ENCODE measurements around the gene ZFYVE27.
A peak's percentile ranks its signal among the peaks of the same experiment; 100 is the strongest.
"Not testable (repeated sequence)": the region's sequence is repeated elsewhere in the genome, so short reads cannot be mapped to it uniquely, and the experiment has no call there.

The ZFYVE27 gene, protein sequence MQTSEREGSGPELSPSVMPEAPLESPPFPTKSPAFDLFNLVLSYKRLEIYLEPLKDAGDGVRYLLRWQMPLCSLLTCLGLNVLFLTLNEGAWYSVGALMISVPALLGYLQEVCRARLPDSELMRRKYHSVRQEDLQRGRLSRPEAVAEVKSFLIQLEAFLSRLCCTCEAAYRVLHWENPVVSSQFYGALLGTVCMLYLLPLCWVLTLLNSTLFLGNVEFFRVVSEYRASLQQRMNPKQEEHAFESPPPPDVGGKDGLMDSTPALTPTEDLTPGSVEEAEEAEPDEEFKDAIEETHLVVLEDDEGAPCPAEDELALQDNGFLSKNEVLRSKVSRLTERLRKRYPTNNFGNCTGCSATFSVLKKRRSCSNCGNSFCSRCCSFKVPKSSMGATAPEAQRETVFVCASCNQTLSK

DNA sequence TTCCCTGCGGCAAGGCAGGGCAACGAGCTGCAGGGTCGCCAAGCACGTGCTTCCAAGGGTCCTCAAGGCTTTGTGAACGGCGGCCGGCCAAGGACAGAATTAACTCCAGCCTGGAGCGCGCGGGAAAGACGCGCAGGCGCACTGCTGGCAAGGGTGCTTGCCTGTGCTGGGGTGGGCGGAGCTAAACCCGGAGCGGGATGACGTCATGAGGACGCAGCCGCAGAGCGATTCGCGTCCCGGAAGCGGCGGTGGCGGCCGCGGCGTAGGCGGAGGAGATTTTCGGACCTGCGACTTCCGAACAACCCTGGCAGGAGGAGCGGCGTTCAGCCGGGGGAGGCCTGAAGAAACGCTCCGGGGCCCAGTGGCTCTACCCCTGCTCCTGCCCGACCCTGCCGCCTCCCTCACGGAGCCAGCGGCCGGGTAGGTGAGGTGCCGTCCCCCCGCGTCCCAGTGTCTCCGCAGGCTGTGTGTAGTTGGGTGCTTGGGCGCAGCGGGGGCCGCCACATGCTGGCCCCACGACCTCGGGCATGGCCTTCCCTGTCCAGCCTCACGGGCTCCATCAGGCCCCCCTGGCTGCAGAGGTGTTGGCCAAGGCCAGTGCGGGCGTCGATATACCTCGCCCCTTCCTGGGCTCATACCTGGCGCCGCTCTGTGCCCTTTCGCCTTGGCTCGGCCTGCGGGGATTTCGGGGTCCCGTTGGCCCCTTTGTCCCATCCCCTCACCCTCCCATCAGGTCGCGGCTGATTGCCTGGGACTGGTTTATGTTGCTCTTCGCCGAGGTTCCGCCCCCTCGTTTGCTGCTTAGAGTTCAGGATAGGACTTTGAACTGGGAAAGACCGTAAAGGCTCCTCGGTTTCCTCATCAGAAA lies at the start of gene ZFYVE27:
TSS of gene ZFYVE27 (plus strand) at position 227 of the 868 bp plus-strand sequence. CDS start 1,350 bp downstream, outside the sequence.
- peak; percentile 93 for DNase-seq

DNA sequence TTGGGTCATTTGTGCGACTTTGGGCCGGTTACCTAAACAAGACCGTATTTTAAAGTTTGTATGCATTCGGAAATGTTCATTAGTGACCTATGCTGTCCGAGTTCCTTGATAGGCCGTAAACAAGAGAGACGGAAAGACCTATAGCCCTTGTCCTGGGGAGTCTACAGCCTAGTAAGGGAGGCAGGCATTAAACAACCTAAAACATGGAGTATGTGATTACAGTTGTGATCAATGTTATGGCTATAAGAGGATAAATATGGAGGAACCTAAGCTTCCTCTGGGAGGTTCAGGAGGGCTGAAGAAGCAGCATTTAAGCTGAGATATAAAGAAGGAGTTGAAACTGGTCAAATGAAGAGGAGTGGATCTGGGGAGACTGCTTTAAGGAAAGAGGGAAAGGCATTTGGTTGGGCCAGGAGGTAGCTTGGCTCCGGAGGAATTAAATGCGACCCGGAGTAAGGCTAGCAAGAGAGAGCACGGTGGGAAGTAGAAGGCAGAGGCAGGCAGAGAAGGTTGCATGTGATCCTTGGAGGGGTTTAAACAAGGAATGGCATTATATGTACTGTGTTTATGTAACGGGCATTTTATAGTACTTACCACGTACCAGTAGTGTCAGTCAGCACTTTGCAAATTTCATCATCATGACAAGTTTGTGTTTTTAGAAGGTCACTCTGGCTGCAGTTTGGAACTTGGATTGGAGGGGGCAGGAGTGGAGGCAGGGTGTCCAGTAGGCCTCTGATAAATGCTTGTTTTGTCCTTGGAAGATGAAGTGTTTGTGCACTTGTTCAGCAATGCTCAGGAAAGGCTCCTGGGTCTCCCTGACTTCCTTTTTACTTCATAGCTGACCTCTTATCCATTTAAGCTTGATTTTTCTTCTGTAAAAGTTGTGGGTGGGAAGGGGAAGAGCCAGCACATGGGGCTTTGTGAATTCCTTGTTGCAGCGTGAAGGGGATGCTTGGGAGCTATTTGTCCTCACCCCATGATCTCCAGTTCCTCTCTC lies 48.8 kb upstream of the ZFYVE27 start:
- no peak for DNase-seq

DNA sequence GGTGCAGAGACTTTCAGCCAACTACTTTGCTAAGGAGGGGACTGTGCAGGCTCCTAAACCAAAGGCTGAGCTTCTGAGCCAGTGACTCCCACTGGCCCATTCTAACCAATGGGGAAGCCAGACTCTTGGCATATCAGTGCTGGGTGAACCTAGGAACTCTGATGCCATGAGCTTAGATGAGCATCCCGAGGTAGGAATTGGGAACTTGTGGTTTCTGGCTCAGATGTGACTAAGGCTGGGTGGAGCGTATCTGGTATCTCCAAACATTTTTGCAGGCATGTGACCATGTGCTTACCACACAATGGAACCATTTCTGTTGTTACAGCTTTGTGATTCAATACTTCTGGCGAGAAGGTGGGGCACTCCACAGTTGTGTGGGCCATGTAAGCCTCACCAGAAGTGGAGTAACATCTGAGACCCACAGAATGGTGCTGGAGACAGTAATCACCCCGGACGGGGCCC lies 47.3 kb upstream of the ZFYVE27 start:
- peak; percentile 22 for DNase-seq

DNA sequence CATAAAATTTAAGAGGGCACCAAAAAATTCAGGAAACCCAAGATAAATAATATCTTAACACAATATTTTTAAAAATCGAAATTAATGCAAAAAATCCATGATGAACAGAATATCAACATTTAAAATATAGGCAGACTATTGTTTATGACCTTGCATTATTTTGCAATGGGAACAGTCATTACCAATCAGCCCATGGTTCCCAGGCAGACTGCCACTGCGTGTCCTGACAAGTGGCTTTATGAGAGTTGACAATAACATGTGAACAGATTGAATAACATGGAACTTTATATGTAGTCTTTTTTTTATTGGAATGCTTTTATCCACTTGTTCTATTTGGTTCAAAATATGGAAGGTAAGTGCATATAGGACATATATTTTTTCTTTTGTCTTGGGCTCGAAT lies 46.8 kb upstream of the ZFYVE27 start:
- no peak for DNase-seq

DNA sequence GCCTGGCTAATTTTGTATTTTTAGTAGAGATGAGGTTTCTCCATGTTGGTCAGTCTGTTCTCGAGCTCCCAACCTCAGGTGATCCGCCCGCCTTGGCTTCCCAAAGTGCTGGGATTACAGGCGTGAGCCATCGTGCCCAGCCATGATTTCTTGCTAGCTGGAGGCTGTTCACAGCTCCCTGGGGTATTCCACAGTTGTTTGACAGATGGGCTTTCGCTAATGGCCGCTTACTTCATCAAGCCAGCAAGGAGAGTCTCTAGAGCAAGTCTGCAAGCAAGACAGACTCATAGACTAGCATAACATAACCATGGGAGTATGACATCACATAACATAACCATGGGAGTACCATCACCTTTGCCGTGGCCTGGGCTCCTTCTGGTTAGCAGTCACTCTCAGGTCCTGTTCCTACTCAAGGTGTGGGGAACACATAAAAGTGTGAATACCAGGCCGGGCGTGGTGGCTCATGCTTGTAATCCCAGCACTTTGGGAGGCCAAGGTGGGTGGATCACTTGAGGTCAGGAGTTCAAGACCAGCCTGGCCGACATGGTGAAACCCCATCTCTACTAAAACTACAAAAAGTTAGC lies 38.8 kb upstream of the ZFYVE27 start:
- DNase-seq = not testable (repeated sequence)

DNA sequence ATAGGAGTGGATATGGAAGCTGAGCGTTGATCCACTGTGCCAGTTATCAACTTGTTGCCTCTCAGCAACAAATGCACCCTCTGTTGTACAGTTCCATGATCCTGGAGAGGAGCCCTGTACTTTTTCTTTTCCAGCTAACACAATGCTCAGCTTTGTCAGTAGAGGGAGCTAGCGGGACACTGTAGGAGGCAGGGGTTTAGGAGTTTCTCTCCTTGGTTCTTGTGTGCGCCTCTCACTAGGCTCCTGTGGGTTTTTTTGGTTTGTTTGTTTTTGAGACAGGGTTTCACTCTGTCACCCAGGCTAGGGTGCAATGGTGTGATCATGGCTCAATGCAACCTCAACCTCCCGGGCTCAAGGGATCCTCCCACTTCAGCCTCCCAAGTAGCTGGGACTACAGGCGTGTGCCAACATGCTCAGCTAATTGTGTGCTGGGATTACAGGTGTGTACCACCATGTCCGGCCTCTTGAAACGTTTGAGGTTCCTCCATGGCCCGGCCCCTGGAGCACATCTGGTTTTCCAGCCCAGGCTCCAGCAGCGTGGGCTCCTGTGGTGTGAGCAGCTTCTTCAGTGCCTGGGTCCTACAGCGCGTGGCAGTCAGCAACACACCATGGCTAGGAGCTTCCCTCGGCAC lies 35.4 kb upstream of the ZFYVE27 start:
- DNase-seq = peak; percentile 59

DNA sequence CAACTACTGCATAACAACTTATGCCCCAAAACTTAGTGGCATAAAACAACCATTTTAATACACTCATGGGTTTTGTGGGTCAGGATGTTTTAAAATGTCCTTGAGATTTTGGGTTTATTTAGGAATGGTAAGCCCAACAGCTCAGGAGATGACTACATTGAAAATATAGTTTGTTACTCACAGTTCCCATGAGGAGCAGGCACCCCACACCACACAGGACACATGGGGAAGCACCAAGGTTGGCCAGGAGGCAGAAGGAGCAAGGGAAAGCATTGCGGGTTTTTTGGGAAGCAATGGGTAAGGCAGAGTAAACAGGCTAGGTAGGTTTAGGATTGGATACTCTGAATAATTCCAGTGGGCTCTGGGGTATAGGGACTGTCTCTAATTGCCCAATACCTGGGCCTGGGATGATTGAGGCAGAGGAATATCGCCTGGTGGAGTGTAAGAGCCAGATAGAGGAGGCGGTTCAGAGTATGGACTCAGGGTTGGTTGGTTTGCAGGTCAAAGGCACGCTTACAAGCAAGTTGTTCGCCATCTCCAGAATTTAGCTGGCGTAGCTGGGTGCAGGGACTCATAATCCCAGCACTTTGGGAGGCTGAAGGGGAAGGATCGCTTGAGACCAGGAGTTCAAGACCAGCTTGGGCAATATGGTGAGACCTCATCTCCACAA lies 33.4 kb upstream of the ZFYVE27 start:
- DNase-seq = no peak

DNA sequence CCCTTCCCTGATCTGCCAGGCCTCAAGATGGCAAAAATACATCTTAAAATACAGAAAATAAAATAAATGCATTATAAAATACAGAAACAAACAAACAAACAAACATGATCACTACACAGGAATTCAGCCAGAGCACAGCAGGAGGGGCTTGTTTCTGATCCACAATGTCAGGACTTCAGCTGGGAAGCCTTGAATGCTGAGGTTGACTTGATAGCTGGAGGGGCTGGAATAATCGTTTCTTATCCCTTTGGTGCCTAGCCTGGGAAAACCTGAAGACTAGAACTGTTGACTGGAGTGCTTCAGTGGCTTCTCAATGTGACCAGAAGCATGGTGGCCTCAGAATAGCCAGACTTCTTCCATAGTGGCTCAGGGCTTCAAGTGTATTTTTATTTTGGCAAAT lies 32.6 kb upstream of the ZFYVE27 start:
- DNase-seq = no peak

DNA sequence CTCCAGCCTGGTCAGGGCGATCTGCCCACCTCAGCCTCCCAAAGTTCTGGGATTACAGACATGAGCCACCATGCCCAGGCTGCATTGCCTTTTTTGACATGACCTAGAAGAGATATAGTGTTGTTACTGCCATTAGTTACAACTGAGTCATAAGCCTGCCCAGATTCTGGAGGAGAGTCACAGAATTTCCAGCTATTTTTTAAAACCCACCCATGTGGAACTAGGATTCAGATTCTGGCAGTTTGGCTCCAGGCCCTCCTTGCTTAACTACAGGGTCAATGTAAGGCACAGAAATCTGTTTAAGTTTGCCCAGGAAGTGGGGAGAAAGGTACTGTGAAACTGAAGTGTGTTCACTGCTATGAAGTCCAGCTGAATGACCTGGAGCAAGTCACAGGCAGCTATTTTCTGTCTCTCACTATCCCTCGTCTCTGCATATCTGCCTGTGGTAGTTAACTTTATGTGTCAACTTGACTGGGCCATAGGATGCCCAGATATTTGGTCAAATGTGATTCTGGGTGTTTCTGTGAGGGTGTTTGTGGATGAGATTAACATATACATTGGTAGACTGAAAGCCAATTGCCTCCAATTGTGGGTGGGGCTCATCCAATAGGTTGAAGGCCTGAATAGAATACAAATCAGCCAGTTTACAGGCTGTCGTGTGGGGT lies 31.8 kb upstream of the ZFYVE27 start:
- DNase-seq = no peak

DNA sequence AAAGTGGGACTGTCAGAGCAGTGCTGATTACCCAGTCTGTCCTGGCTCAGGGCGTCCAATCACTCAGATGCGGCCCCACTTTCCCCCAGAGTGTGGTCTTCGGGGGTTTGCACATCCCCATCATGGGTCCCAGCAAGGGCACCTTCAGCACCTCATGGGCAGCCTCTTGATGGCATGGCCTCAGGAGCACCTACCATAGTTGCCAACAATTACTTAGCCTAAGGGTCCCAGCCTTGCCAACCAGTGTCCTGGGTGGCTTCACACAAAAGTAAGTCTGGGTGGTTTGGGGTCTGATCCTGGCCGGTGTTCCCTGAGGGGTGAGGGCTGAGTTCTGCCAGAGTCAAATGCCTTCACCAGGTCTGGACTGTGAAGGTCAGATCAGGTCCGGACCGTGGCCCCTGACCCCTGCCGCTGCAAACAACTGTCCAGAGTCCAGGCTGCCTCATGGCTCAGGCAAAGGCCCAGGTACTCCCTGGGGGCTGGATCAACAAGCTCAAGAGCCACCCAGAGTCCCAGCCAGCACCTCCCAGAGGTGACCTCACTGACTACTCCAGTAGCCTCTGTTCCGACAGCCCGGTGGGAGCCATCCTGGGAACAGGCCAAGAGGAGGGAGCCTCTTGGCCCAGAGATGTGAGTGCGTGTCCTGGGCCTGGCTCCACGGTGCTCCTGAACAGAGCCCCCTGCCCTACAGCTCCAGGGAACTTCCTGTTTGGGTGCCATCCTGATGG lies 29.6 kb upstream of the ZFYVE27 start:
- no peak for DNase-seq

DNA sequence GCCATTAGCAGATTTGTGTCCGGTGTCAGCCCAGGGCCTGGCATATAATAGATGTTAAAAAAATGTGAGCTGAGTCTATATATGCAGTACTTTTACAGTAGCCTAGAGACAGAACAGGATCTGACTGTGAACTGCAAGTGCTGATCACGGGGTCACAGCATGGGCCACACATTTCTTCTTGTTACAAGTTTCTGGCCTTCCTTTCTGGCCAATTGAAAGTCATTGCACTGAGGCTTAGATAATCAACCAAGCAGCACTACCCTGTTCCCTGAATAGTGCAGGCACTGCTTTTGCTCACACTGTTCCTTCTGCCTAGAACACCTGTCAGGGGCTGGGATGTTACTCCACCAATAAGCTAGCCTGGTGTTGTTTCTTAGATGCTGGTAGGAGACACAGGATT lies 28.8 kb upstream of the ZFYVE27 start:
- DNase-seq = no peak

DNA sequence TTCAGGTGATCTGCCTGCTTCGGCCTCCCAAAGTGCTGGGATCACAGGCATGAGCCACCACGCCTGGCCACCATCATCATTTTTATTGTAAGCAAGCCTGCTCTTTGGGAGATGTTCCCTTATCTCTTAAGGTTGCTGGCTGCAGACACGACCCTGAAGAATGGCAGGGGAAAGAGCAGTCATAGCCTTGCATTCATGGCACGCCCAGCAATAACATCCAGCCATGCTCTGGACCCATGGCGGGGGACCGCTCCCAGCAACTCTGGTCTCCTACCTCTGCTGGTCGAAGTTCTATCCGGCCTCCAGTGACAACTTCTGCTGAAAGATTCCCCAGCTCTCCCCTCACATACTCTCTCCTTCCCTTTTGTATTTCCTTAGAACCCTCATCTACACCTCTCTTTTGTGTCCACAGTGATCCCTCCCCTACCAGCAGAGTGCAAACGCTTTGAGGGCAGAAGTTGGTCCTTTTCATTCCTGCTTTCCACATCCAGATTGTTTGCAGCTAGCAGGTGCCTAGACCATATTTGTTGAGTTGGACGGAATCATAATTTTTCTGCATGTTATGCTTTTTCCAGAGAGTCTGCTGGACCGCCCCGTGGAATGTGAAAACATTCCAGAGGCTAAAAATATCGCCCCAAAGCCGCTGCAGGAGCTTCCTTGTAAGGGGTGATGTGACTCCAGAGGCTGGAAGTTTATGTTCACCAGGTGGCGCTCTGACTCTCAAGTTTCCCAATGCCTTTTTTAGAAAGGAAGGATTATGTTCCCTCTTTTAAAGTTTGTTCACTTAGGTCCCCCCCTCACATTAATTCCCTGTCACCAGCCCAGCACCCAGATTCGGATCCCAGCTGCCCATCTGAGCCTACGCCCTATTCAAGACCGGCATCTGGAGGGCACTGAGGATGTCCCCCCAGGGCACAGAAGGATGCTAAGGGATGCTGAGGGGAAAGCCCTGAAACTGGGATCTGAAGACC lies 27.7 kb upstream of the ZFYVE27 start:
- peak; percentile 43 for DNase-seq

DNA sequence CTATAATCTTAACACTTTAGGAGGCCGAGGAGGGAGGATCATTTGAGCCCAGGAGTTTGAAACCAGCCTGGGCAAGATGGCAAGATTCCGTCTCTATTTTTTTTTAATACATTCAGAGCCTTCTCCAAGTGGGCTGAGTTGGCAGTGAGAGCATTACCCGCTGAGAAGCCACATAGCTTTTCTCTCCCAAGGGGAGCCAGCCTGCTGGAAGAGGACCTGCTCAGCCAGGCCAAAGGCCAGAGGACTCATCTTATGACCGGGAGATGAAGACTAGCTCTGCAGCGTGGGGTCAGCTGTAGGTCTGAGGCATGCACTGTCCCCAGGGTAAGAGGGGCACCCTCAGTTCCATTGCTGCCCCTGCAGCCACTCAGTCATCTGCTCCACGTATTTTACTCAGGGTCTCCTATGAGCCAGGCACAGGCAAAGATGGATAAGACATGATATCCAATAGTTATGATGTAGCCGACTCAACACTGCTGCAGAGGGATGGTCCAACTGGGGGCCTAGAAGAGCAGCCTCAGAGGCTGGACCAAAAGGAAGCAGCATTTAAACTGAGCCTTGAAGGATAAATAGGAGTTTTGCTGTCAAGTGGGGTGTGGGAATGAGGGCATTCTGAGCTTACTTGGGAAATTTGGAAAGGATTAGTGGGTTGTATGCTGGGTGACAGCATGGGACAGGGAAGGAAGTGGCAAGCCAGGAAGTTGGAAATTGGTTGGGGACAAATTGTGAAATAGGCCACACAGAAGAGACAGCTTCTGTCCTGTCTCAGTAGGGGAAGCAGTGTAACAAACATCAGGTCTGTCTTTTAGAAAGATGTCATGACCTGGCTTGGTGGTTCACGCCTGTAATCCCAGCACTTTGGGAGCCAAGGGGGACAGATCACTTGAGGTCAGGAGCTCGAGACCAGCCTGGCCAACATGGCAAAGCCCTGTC lies 25.0 kb upstream of the ZFYVE27 start:
- DNase-seq = no peak

DNA sequence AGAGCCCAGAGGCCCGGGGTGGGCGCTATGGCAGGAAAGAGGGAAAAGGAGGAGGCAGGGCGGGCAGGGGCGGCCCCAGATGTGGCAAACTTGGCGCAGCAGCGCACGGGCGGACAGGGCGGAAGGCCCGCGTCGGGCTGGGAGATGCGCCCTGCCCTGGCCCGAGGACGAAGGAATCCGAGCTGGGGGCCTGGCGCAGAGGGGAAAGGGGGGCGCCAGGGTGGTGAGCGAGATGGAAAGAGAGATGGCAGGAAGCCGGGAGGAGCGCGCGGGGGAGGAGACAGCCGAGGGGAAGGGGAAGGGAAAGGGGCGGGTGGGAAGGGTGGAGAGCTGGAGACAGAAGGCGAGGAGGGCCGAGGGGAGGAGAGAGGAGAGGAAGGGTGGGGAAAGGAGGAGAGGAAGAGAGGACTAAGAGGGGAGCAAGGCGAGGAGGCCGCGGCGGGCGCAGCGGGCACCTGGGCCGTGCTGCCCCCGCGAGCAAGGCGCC lies 23.5 kb upstream of the ZFYVE27 start, which contains the start of gene MARVELD1:
TSS of gene MARVELD1 (plus strand) at position 392 of the 487 bp plus-strand sequence. CDS start 147 bp downstream, outside the sequence.
- peak; percentile 20 for DNase-seq

DNA sequence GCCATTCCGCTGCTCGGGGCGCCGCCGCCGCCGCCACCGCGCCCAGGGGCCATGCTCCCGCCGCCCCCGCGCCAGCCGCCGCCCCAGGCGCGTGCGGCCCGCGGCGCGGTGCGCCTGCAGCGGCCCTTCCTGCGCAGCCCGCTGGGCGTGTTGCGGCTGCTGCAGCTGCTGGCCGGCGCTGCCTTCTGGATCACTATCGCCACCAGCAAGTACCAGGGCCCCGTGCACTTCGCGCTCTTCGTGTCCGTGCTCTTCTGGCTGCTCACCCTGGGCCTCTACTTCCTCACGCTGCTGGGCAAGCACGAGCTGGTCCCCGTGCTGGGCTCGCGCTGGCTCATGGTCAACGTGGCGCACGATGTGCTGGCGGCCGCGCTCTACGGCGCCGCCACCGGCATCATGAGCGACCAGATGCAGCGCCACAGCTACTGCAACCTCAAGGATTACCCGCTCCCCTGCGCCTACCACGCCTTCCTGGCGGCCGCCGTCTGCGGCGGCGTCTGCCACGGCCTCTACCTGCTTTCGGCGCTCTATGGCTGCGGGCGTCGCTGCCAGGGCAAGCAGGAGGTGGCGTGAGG lies 23.0 kb upstream of the ZFYVE27 start:
- peak; percentile 45 for DNase-seq

DNA sequence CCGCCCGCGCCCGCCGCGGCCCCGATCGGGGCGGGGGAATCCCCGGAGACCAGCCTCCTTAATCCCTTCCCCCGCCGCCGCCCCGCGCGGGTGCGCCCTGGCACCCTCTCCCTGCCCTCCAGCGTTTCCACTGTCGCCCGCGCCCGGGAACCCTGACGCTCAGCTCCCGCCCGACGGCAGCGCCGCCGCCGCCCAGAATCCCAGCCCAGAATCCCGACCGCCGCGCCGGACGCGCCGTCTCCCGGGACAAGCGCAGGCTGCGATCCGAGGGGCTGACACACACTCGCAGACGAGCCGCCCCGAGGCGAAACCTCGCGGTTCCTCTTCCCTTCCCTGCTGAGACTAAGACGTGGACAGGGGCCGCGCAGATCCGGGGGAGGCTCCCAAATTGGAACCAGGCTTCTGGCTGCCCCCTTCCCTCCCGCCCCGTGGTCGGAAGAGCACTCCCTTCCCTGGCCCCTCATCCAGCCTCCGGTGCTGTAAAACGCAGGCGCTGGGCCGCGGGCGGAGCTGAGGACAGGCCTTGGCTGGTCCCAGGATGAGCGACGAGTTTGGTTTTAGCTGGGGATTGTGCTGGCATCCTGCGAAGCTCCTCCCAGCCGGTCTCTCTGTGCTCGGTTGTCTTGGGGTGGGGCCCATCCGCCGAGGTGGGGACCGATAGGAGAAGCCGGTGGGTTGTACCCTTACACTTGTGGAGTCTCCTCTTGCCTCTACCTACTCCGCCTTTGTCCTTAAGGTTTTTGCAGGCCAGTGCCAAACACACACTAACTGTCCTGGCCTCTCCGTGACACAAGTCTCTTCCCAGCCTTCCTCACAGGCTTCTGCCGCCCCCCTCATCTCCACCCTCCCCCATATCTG lies 22.3 kb upstream of the ZFYVE27 start:
- no peak for DNase-seq
